HG02588 (cell line): ENCODE data around the gene ADCY1.
"Not testable (repeated sequence)": the region's sequence is repeated elsewhere in the genome, so short reads cannot be mapped to it uniquely, and the experiment has no call there.

ENCODE experiments used
- ATAC-seq: cut with Tn5 transposase; IDR thresholded peaks from one replicate; pipeline ENCODE4 v1.9.1; 2021; ENCODE audit warnings: mild to moderate bottlenecking, moderate library complexity; ENCODE audit not compliant: unreplicated experiment

ADCY1 gene

DNA sequence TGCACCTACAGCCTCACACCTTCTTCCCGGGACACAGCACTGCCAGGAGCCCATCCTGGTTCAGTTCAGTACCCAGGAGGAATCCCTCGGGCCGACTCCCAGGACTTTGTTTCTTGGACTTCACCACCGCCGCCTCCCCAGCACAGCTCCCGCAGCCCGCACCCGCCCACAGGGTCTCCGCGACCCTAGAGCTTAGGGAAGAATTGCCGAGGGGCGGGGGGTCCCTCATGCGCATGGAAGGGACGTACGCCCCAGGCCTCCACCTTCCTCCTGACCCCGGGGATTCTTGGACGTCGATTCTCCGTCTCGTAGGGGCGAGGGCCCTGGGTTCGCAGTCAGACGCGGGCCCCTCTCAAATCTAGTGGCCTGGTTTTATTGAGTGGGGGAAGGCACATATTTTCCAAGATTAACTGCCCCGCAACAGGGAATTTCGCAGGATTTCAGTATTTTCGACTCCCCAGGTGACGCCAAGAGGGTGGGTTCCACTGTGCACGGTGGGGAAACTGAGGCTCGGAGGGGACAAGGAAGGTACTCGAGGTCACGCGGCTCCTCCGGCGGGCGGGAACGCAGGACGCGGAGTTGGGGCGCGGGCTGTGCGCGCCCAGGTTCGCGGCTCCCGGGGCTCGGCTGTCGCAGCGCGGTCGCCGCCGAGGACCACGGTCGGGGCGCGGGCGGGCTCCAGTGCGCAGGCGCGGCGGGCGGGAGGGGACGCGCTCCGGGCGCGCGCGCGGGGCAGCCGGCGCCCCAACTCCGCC is at the start of gene ADCY1:
Gene ADCY1, plus strand, starts transcription at position 708 of the 755 bp plus-strand sequence. CDS start 176 bp downstream, outside the sequence.
- ATAC-seq: no peak

DNA sequence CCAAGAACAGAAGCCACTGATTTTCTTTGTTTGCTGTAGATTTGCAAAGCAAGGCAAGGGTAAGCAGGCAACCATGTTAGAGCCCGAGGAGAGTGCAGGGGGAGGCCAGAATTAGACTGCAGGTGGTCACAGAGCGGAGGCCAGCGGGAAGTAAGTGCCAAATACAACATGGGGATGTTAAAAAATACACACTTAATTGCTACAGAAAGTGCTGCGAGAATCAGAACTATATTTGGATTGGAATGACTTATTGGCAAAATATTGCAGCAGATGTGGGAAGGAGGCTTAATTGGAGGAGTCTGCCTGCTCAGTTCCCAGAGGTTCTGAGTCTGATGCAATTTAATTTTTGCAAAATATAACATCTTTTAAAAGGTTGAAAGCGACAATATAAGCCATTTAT is 49.7 kb upstream of the ADCY1 start:
- no peak for ATAC-seq

DNA sequence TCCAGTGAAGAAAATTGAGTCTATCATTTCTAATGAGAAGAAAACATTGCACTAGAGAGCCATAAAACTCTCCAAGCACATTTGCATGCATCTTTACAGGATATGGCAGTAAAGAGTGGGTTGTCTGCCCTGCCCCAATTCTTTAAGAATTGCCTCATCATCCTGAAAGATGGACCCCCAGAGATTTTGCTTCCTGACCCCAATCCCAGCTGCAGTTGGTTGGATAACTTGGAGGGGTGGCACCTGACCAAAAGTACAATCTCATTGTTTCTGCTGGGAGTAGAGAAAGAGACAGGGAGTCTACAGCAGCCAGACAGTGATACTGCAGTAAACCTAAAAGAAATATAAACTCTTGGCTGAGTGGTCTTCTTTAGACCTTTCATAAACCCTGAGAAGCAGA is 49.1 kb upstream of the ADCY1 start:
- no peak for ATAC-seq

- ATAC-seq: no peak
Measured at GRCh38 chr7:45543473-45543872, 30.7 kb upstream of the ADCY1 start.

GRCh38 chr7:45545105-45545710 is 29.0 kb upstream of the ADCY1 start:
- not testable (repeated sequence) for ATAC-seq

GRCh38 chr7:45548917-45549316 is 25.3 kb upstream of the ADCY1 start:
- ATAC-seq: not testable (repeated sequence)

DNA sequence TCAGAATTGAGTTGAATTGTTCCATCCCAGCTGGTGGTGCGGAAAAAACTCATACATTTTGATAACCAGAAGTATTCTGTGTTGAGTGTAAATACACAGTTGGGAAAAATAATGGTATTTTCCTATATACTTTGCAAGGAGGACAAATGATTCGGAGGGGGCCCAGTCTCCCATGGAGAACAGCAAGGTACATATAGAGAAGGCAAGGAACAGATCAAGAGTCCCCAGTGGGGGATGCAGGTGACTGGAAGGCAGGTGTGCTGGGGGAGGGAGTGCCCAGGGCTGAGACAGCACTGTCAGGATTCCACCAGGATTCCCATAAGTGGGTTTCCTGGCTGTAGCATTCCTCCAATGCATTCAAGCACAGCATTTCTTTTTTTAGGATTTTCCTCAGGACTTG is 10.8 kb upstream of the ADCY1 start:
- ATAC-seq: no peak

DNA sequence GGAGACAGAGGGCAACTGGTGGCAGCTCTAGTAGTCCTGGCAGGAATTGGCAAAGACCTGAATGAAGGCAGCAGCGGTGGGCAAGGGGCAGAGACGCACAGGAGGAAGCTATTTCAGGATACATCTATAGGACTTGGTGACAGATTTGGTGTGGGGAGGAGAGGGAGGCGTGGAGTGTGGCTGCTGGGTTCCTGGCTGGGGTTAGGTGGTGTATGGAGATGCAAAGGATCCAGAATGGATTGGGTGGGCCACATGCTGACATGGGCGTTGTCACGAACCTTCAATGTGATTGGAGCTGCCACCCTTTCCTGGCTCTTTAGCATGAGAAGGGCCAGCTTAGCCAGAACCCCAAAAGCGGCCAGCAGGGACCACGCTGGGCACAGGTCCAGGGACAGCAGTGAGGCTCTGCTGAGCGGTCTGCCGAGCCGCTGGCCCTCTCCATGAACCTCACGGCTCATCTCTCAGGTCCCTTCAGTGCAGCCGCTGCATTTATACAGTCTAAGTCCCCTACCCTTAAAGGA is 10.2 kb upstream of the ADCY1 start:
- ATAC-seq: no peak

DNA sequence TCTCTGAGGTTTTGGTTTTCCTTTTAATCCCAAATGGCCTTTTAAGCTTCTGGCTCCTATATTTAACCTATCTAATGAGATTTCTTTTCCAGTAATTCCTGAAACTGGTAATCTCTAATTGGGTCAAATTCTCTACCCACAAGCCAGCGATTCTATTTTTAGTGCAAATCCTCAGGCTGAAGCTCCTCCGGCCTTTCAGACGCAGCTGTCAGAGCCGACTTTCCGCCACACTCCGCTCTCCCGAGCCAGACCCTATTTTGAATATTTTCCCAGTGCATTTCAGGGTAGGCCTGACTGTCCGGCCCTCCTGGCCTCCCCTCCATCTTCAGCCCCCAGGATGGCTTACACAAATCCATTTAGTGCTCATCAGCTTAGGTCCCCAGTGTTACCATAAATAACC is 9.7 kb upstream of the ADCY1 start:
- no peak for ATAC-seq

- no peak for ATAC-seq
Measured at GRCh38 chr7:45564886-45565455, 9.2 kb upstream of the ADCY1 start.

DNA sequence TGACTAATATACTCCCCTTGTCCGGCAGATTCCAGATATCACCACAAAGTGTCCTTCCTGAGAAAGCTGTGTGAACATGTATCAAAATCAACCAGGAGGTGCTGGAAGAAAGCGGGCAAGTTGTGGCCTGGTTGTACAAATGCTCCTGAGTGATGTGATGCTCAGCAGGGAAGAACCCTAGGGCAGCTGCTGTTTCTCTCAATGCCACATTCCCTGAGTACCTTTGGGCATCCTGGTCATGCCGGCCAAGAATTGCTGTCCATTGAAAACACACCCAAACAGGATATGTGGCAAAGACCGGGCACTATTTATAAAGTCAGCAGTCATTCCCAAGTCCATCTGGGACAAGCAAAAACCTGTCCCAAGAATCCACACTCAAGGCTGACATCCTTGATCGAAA is 7.8 kb upstream of the ADCY1 start:
- ATAC-seq: no peak

GRCh38 chr7:45566961-45567360 is 7.2 kb upstream of the ADCY1 start:
- no peak for ATAC-seq

DNA sequence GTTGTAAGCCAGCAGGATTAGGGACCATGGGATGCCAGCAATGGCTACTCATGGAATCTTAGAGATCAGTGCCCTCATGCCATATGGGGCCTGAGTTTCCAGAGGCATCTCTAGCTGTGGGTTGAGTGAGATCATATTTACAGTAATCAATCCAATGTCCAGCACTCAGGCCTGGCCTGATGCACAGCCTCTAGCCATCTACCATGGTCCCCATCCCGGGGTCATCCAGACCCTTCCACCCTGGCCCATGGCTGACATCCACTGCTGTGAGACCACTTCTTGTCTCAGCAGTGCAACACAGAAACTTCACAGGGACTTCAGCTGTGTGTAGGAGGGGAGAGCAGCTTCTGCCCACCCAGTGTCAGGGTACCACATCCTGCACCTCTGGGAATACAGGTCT is 6.5 kb upstream of the ADCY1 start:
- ATAC-seq: no peak

- no peak for ATAC-seq
Measured at GRCh38 chr7:45568536-45569289, 5.5 kb upstream of the ADCY1 start.

GRCh38 chr7:45569290-45569685 is 4.9 kb upstream of the ADCY1 start:
- ATAC-seq: no peak

- no peak for ATAC-seq
Measured at GRCh38 chr7:45570797-45571196, 3.4 kb upstream of the ADCY1 start.

DNA sequence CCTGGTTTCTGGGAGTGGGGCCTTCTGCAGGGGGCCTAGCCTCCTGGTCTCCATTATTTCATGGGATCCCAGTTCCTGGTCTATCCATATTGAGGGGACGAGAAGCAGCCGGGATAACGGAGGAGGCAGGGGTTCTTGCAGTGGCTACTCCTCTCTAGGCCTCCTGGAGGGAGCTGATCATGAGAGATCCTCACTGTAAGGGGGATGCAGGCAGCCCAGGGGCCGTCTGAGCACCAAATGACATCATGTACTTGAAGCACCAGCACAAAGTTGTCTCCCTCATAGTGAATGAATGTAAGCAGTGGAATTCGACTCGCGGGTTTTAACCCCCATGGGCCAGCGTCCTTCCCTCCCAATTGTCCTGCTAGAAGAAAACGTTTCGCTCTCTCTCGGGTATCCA is 964 bp upstream of the ADCY1 start:
- ATAC-seq: no peak

GRCh38 chr7:45574416-45574668 is 174 bp downstream of the ADCY1 start:
- no peak for ATAC-seq

GRCh38 chr7:45574669-45575500 is 717 bp downstream of the ADCY1 start:
- ATAC-seq: no peak

DNA sequence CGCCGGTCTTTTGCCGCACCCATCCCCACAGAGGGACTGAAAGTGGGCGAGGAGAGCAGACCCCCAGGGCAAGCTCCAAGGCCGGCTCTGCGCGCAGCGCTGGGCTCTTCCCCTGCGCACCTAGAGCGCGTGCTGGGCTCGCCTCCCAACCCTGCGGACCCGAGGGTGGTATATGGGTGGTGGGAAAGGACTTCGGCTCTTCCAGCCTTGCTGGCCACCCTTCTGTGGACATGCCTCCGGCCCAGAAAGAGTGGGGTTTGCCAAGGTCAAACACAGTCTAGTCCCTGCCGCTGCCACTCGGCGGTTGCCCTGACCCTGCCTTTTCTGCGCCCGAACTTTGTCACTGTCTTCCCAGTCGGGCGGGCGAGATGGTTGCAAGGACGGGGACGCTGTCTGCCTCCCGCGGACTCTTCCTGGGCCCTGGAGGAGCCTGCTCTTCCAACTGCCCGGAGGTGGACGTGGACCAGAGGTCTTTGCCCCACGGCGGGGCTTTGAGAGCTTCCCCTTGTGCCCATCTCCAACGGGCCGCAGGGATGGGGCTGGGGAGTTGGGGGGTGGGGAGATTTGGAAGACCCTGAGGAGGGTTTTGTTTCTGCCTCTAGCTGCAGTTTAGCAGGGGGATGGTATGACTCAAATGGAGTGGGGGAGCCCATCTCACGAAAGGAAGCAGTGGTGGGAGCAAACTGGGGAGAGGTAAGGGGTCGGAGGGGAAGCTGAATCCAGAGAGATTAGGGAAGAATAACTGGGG is 1.5 kb downstream of the ADCY1 start:
- no peak for ATAC-seq
